Measurements from ENCODE around the gene LPIN2. TPM values are rescaled to one million over a fixed set of nuclear protein-coding genes. Genes with fewer than 3 reads are reported as not detected.

Gene LPIN2
- total and polyA plus RNA-seq, 7 donors: 1.5 to 5.2 (median 4.4) TPM

GRCh38 chr18:2964361-2965010 is 48.5 kb downstream of the LPIN2 start:
- 87 to 95% (median 92%) methylated on average over 8 of the region's 8 CpGs for WGBS, 3 donors
- ATAC-seq (no peak), DNase-seq (no peak)
- H3K4me3 ChIP-seq: no peak overlapping the region
- no peaks in the 10 kb centered on the region for H3K9me3 ChIP-seq
- intact Hi-C loops (cut with DNase I): no loop called here
- no peak overlapping the region for H3K27ac ChIP-seq
- H3K4me1 ChIP-seq: peaks cover 16% of the 10 kb centered on the region
- no peaks in the 10 kb centered on the region for H3K36me3 ChIP-seq (ENCODE audit: insufficient read depth in 1 of 2, low read depth in 1 of 2)
- TF ChIP-seq CTCF (IDR thresholded peaks at IDR 0.05): no peak
- no peaks in the 10 kb centered on the region for H3K27me3 ChIP-seq (ENCODE audit: insufficient read depth in 3 of 3, low read length in 2 of 3)

Other genes starting within 250 kb of the LPIN2 start
- 1 to 10 TPM; 1.8 to 2.9 (median 2.5) TPM for gene EMILIN2, start 166.1 kb downstream of the LPIN2 start, total RNA-seq
- gene EMILIN2, start 166.1 kb downstream of the LPIN2 start, polyA plus RNA-seq: 1 to 10 TPM in 2 of 3 donors, under 1 TPM in 1; 0.65 to 2.5 (median 1.0) TPM
- 100 to 1,000 TPM; 388 to 842 (median 567) TPM for gene MYOM1, start 206.8 kb upstream of the LPIN2 start, total RNA-seq
- 100 to 1,000 TPM in 2 of 3 donors, 10 to 100 TPM in 1; 54.8 to 209 (median 117) TPM for gene MYOM1, start 206.8 kb upstream of the LPIN2 start, polyA plus RNA-seq
- gene MYL12A, start 234.7 kb upstream of the LPIN2 start, total RNA-seq: 1,000 to 10,000 TPM in 3 of 4 donors, 100 to 1,000 TPM in 1; 995 to 3,547 (median 2,203) TPM
- gene MYL12A, start 234.7 kb upstream of the LPIN2 start, polyA plus RNA-seq: 1,000 to 10,000 TPM in 2 of 3 donors, 100 to 1,000 TPM in 1; 957 to 3,920 (median 1,327) TPM
- gene MYL12B, start 249.0 kb upstream of the LPIN2 start, total RNA-seq: 100 to 1,000 TPM; 163 to 212 (median 180) TPM
- gene MYL12B, start 249.0 kb upstream of the LPIN2 start, polyA plus RNA-seq: 100 to 1,000 TPM; 193 to 243 (median 240) TPM